ENCODE results near the gene ZNF316. TPM values are rescaled to one million over a fixed set of nuclear protein-coding genes. Genes with fewer than 3 reads are reported as not detected.

Gene ZNF316
- polyA plus RNA-seq, 3 donors = 0.66 to 41.1 (median 1.2) TPM

GRCh38 chr7:6651851-6652445, 14.8 kb downstream of the ZNF316 start:
- Histone ChIP-seq H3K27me3 (ENCODE audit: control insufficient read depth in 2 of 2, insufficient read depth in 2 of 2, low read length in 2 of 2) (no peaks in the 10 kb centered on the region), H3K4me2 (replicated peaks; ENCODE audit: extremely low read depth, low read length, poor library complexity, severe bottlenecking) (no peak overlapping the region), H3K79me2 (ENCODE audit: insufficient read depth, low read length) (peaks cover 12% of the 10 kb centered on the region), H3K9ac (ENCODE audit: insufficient read depth, low read length, poor library complexity, severe bottlenecking) (no peak overlapping the region), H3K4me3 (replicated peaks in 1 of 3; ENCODE audit: low read depth in 2 of 3, low read length in 3 of 3) (peak overlapping the region in 1 of 3 experiments; percentile 23), H3K27ac (ENCODE audit: low read depth in 1 of 2, low read length in 2 of 2) (no peak overlapping the region), H3K36me3 (replicated peaks in 1 of 2; ENCODE audit: control insufficient read depth in 1 of 2, insufficient read depth in 2 of 2, low read length in 2 of 2) (peaks cover 64 to 80% of the 10 kb centered on the region in 2 donors), H3K9me3 (replicated peaks in 1 of 2; ENCODE audit: control insufficient read depth in 1 of 2, insufficient read depth in 1 of 2, low read length in 2 of 2) (peaks cover 38 to 55% of the 10 kb centered on the region in 2 donors), H2AFZ (ENCODE audit: insufficient read depth, low read depth, low read length, poor library complexity, severe bottlenecking) (no peak overlapping the region), H3K4me1 (ENCODE audit: control insufficient read depth in 1 of 2, insufficient read depth in 2 of 2, low read length in 2 of 2) (no peaks in the 10 kb centered on the region), H4K20me1 (ENCODE audit: insufficient read depth, low read length) (peaks cover 42% of the 10 kb centered on the region)
- Mint-ChIP-seq H3K27me3 (ENCODE audit: low read depth in 3 of 3) (no peaks in the 10 kb centered on the region), H3K36me3 (peaks cover 61 to 71% of the 10 kb centered on the region in 2 donors), H3K4me3 (no peak overlapping the region), H3K9me3 (peaks cover 32 to 57% (median 54%) of the 10 kb centered on the region in 7 donors), H3K27ac (no peak overlapping the region), H3K4me1 (no peaks in the 10 kb centered on the region)
- intact Hi-C loops (cut with micrococcal nuclease) = no loop called here
- peak in 1 of 3 donors; percentile 2 for DNase-seq
- WGBS (ENCODE audit: insufficient coverage) = over 99% methylated on average over 32 of the region's 32 CpGs
- TF ChIP-seq CTCF (IDR thresholded peaks at IDR 0.05) = no peak

GRCh38 chr7:6652446-6653011, 15.4 kb downstream of the ZNF316 start:
- Histone ChIP-seq H3K9ac (ENCODE audit: insufficient read depth, low read length, poor library complexity, severe bottlenecking) (no peak overlapping the region), H3K79me2 (ENCODE audit: insufficient read depth, low read length) (peaks cover 7% of the 10 kb centered on the region), H3K4me3 (replicated peaks in 1 of 3; ENCODE audit: low read depth in 2 of 3, low read length in 3 of 3) (peak overlapping the region in 1 of 3 experiments; percentile 23), H3K9me3 (replicated peaks in 1 of 2; ENCODE audit: control insufficient read depth in 1 of 2, insufficient read depth in 1 of 2, low read length in 2 of 2) (peaks cover 38 to 55% of the 10 kb centered on the region in 2 donors), H3K36me3 (replicated peaks in 1 of 2; ENCODE audit: control insufficient read depth in 1 of 2, insufficient read depth in 2 of 2, low read length in 2 of 2) (peaks cover 58 to 74% of the 10 kb centered on the region in 2 donors), H3K27me3 (ENCODE audit: control insufficient read depth in 2 of 2, insufficient read depth in 2 of 2, low read length in 2 of 2) (no peaks in the 10 kb centered on the region), H3K4me2 (replicated peaks; ENCODE audit: extremely low read depth, low read length, poor library complexity, severe bottlenecking) (no peak overlapping the region), H4K20me1 (ENCODE audit: insufficient read depth, low read length) (peaks cover 37% of the 10 kb centered on the region), H3K4me1 (ENCODE audit: control insufficient read depth in 1 of 2, insufficient read depth in 2 of 2, low read length in 2 of 2) (no peaks in the 10 kb centered on the region), H2AFZ (ENCODE audit: insufficient read depth, low read depth, low read length, poor library complexity, severe bottlenecking) (no peak overlapping the region), H3K27ac (ENCODE audit: low read depth in 1 of 2, low read length in 2 of 2) (no peak overlapping the region)
- Mint-ChIP-seq H3K36me3 (peaks cover 55 to 65% of the 10 kb centered on the region in 2 donors), H3K9me3 (peaks cover 32 to 54% (median 50%) of the 10 kb centered on the region in 7 donors), H3K4me3 (no peak overlapping the region), H3K27ac (no peak overlapping the region), H3K4me1 (no peaks in the 10 kb centered on the region), H3K27me3 (ENCODE audit: low read depth in 3 of 3) (no peaks in the 10 kb centered on the region)
- TF ChIP-seq CTCF (IDR thresholded peaks at IDR 0.05) = no peak
- 98% methylated on average over 73 of the region's 75 CpGs for WGBS (ENCODE audit: insufficient coverage)
- peak in 1 of 3 donors; percentile 2 for DNase-seq
- intact Hi-C loops (cut with micrococcal nuclease) = no loop called here

Measured in CD14-positive monocyte (primary cell).